AG04450 (cell line): ENCODE measurements around the gene SLC5A3. TPM values are rescaled to one million over a fixed set of nuclear protein-coding genes. Genes with fewer than 3 reads are reported as not detected.
A peak's percentile ranks its signal among the peaks of the same experiment; 100 is the strongest.

Source experiments
- CTCF ChIA-PET: fragments of 300-600, 350-600 bp; formaldehyde crosslinking; extraction: SDS; loops from one replicate; lab custom pipeline; 2022; ENCODE audit warnings: antibody characterized with exemption, inconsistent platforms; lab: Charles Lee
- POLR2A ChIA-PET: fragments of 350-600 bp; formaldehyde crosslinking; extraction: SDS; loops from one replicate; lab custom pipeline; 2021; ENCODE audit warnings: antibody characterized with exemption, inconsistent platforms; lab: Yijun Ruan, JAX
- DNase-seq: peaks from one replicate; pipeline ENCODE4 v3.0.0-alpha.2; 2011; ENCODE audit warnings: low read depth, low spot score
- H3K27ac ChIP-seq: one replicate; pipeline ENCODE4 v1.5.1; 2012; ENCODE audit warnings: low read depth, low read length, control low read depth
- H3K27me3 ChIP-seq: one replicate; pipeline ENCODE4 v1.6.0; 2012; ENCODE audit warnings: low read length; ENCODE audit not compliant: control insufficient read depth, insufficient read depth
- H3K4me3 ChIP-seq: 2 replicates; pipeline ENCODE4 v1.5.1; 2011; ENCODE audit warnings: mild to moderate bottlenecking, low read depth, low read length, control low read depth
- H3K9me3 ChIP-seq: 2 replicates; pipeline ENCODE4 v1.5.1; 2012; ENCODE audit warnings: low read length; ENCODE audit not compliant: control insufficient read depth, insufficient read depth
- polyA minus RNA-seq: library from RNA; depleted of rRNA, polyadenylated mRNA; stranded (reverse); fragments of >200 nt; gene quantifications from 2 replicates; pipeline ENCODE4 v1.2.3, GENCODE V29; 2011; rRNA and poly(A)+ RNA removed
- polyA plus RNA-seq: library from polyadenylated mRNA; depleted of rRNA; stranded (reverse); fragments of >200 nt; gene quantifications from 2 replicates; pipeline ENCODE4 v1.2.3, GENCODE V29; 2011; rRNA removed
- TF ChIP-seq, protein P1 (sequence below): IDR thresholded peaks from 2 replicates; pipeline ENCODE4 v1.5.1; 2011; ENCODE audit warnings: low read depth, low read length, control low read depth, inconsistent platforms

Gene SLC5A3
- polyA plus RNA-seq (7.1 and 9.5 TPM in 2 replicates), polyA minus RNA-seq (18.4 and 30.6 TPM in 2 replicates)

DNA sequence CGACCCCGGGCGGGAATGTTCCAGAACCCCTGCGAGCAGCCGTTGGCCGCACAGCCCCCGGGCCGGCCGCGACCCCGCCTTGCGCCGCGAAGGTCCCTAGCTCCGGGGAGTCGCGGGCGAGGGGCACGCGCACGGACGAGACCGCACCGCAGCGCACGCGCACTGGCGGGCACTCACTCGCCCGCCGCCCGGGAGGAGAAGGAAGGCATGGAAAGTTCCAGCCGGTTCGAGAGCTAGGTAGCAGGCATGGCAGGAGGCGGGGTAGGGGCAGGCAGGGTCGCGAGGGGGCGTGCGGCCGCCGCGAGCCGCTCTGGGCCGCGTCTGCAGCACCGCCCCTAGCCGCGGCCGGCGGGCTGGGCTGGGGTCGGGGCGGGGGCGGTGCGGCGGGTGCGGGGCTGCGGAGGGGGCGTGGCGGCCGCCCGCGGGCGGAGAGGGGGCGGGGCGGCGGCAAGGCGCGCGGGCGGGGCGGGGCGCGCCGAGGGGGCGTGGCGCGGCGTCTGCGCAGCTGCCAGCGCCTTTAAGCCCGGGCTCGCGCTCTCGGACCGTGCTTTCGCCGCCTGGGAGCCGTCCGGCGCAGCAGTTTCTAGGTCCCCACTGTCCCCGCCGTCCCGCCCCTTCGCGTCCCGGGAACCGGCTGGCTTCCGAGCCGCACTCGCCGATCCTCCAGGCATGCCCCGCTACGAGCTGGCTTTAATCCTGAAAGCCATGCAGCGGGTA is at the start of gene SLC5A3, which contains the start of gene MRPS6:
TSS of gene SLC5A3 (plus strand) at position 547 of the 717 bp plus-strand sequence. CDS start 21,621 bp downstream, outside the sequence.
TSS of gene MRPS6 (plus strand) at position 547 of the 717 bp plus-strand sequence. CDS start at position 670, 123 bp downstream.
- no peaks in the 10 kb centered on the region for H3K9me3 ChIP-seq
- H3K27ac ChIP-seq: no peak within 1 kb of the TSS
- ChIA-PET CTCF (interaction anchor here (0.7 to 1.4 kb wide), 3 partner anchors 20 to 289 kb away, joined by 3 to 7 read pairs (median 3); no protein-coding TSS in a partner anchor), POLR2A (interaction anchor here (0.7 to 1.8 kb wide), 8 partner anchors 96 to 453 kb away, joined by 3 to 5 read pairs (median 4); no protein-coding TSS in a partner anchor)
- DNase-seq: peak; percentile 51
- TF ChIP-seq, protein P1, sequence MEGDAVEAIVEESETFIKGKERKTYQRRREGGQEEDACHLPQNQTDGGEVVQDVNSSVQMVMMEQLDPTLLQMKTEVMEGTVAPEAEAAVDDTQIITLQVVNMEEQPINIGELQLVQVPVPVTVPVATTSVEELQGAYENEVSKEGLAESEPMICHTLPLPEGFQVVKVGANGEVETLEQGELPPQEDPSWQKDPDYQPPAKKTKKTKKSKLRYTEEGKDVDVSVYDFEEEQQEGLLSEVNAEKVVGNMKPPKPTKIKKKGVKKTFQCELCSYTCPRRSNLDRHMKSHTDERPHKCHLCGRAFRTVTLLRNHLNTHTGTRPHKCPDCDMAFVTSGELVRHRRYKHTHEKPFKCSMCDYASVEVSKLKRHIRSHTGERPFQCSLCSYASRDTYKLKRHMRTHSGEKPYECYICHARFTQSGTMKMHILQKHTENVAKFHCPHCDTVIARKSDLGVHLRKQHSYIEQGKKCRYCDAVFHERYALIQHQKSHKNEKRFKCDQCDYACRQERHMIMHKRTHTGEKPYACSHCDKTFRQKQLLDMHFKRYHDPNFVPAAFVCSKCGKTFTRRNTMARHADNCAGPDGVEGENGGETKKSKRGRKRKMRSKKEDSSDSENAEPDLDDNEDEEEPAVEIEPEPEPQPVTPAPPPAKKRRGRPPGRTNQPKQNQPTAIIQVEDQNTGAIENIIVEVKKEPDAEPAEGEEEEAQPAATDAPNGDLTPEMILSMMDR: no peak
- no peaks in the 10 kb centered on the region for H3K27me3 ChIP-seq
- peak within 1 kb of the TSS; percentile 86 for H3K4me3 ChIP-seq

DNA sequence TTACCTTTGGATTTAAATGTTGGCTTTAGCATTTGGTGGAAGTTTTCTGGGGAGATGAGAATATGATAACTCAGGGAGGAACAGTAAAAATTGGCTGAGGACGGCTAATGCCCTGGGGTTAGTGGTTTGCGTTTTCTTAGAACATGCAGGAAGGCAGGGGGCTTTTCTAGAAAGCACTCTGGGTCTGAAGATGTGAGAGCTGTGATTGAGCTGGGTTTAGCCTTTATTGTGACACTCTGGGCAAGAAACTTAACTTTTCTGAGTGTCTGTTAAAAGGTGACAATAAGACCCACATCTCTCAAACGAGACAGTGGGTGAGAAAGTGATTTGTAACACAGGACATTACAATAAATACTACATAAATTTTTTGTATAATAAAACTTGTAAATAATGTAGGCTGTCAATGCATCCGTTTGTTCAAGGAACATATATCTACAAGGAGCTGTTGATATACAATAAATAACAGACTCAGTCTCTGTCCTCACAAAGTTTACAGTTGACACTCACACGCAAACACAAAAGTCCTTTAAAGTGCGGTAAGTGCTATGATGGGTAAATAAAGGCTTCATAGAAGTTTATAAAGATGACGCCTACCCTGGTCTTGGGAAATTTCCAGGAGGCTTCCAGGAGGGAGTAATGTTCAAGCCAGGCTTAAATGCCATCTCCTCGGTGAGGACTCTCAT is 49.5 kb upstream of the SLC5A3 start:
- Histone ChIP-seq H3K27ac (no peak overlapping the region), H3K9me3 (peaks cover 4% of the 10 kb centered on the region), H3K27me3 (no peaks in the 10 kb centered on the region), H3K4me3 (no peak overlapping the region)
- ChIA-PET CTCF (no interaction called here), POLR2A (no interaction called here)
- no peak for DNase-seq
- TF ChIP-seq, protein P1: no peak

DNA sequence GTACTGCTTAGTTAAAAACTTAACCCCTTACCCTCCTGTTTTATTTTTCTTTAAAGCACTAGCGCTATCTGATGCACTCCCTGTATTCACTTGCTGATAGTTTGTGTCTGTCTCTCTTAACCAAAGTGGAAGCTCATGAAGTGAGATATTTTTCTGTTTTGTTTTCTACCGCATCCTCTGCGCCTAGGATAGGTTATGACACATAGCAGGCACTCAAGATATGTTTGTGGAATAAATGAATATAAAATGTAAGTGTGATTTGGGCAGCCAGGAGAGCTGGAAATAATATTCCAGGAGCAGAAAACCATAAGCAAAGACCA is 49.0 kb upstream of the SLC5A3 start:
- ChIA-PET POLR2A (no interaction called here), CTCF (no interaction called here)
- Histone ChIP-seq H3K27me3 (no peaks in the 10 kb centered on the region), H3K27ac (no peak overlapping the region), H3K4me3 (no peak overlapping the region), H3K9me3 (peaks cover 4% of the 10 kb centered on the region)
- TF ChIP-seq, protein P1: no peak
- no peak for DNase-seq

DNA sequence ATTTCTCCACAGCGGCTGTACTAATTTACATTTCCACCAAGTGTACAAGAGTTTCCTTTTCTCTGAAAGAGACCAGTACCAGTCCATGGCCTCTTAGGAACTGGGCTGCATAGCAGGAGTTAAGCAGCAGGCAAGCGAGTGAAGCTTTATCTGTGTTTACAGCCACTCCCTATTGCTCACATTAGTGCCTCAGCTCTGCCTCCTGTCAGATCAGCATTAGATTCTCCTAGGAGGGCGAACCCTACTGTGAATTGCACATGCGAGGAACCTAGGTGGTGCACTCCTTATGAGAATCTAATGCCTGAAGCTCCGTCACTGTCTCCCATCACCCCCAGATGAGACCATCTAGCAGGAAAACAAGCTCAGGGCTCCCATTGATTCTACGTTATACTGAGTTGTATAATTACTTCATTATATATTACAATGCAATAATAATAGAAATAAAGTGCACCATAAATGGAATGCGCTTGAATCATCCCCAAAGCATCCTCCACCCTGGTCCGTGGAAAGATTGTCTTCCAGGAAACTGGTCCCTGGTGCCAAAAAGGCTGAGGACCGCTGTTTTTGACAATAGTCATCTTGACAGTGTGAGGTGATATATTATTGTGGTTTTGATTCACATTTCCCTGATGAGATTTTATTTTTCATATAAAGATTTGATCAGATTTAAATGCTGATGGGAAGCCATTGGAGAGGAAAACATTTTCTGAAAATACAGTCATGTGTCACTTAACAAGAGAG is 45.5 kb upstream of the SLC5A3 start:
- CTCF ChIA-PET: no interaction called here
- TF ChIP-seq, protein P1: no peak
- DNase-seq: no peak
- Histone ChIP-seq H3K27ac (no peak overlapping the region), H3K27me3 (no peaks in the 10 kb centered on the region), H3K4me3 (no peak overlapping the region), H3K9me3 (peaks cover 4% of the 10 kb centered on the region)
- POLR2A ChIA-PET: no interaction called here
